MM.1S (cell line): ENCODE results near the gene GAK.

Experiments
- EZH2phosphoT487 ChIP-seq: fragments of 300-600 bp; sonication (generic); IDR thresholded peaks from 2 replicates; pipeline ENCODE4 v1.6.1; 2018; ENCODE audit warnings: antibody characterized with exemption, low read length
- TF ChIP-seq, protein P1 (sequence below): fragments of 300-600 bp; sonication (generic); IDR thresholded peaks from 2 replicates; pipeline ENCODE4 v1.5.1; 2016; ENCODE audit warnings: antibody characterized with exemption, low read length, mixed read lengths

DNA sequence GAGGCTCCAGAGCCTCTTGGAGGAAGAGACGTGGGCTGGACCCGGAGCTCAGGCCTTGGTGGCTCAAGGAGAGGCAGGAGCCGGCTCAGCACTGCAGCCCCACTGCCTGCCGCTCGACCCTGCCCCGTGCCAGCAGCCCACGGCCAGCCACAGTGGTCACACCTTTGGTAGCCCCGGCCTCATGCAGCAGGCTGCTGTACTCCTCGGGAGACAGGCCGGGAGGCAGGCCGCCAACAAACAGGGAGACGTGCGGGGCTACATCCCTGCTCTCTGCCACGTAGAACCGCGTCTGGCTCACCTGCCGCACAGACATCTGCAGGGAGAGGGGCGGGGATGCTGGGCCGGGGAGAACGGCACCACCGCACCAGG is 33.6 kb upstream of the GAK start:
- TF ChIP-seq, protein P1, sequence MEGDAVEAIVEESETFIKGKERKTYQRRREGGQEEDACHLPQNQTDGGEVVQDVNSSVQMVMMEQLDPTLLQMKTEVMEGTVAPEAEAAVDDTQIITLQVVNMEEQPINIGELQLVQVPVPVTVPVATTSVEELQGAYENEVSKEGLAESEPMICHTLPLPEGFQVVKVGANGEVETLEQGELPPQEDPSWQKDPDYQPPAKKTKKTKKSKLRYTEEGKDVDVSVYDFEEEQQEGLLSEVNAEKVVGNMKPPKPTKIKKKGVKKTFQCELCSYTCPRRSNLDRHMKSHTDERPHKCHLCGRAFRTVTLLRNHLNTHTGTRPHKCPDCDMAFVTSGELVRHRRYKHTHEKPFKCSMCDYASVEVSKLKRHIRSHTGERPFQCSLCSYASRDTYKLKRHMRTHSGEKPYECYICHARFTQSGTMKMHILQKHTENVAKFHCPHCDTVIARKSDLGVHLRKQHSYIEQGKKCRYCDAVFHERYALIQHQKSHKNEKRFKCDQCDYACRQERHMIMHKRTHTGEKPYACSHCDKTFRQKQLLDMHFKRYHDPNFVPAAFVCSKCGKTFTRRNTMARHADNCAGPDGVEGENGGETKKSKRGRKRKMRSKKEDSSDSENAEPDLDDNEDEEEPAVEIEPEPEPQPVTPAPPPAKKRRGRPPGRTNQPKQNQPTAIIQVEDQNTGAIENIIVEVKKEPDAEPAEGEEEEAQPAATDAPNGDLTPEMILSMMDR = no peak
- no peak for TF ChIP-seq EZH2phosphoT487
